Stromal cell of bone marrow (primary cell): ENCODE measurements around the gene CROCC2.
A peak's percentile ranks its signal among the peaks of the same experiment; 100 is the strongest.

Experiments used
- DNase-seq: peaks from one replicate; pipeline ENCODE4 v3.0.0-alpha.2; 2012; ENCODE audit warnings: low read depth

CROCC2 gene

DNA sequence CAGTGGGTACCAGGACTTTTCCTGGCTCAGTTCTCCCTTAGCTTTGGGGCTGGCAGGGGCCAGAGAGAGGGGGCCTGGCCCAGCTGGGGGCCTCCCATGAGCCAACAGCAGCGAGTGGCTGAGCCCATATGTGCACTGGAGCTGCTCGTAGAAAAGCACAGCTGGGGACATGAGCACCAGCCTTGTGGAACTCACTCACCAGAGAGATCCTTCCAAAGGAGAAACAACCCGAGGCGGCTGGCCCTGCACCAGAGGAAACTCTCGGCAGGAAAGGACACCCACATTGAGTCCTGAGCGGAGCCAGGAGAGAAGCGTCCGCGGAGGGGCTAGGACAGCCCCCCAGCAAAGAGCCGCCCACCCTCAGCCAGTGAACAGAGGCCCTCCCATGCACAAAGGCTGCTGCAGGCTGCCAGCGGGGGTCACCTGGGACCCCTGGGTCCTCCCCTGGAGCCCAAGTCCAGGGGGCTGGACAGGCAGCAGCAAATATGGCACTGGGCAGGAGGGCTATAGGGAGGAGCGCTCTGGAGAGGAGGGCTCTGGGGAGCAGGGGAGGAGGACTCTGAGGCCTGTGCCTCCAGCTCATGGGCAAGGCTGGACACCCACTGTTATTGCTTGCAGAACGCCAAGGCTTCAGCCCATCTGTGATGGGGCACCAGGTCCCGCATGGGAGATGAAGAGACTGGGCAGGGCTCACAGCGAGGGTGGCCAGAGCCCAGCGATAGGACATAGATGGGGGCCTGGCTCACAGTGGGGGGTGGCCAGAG is 50.2 kb downstream of the CROCC2 start:
- DNase-seq = no peak

GRCh38 chr2:240956935-240957655 is 51.0 kb downstream of the CROCC2 start:
- no peak for DNase-seq

GRCh38 chr2:240957656-240958365 is 51.7 kb downstream of the CROCC2 start:
- DNase-seq = no peak

DNA sequence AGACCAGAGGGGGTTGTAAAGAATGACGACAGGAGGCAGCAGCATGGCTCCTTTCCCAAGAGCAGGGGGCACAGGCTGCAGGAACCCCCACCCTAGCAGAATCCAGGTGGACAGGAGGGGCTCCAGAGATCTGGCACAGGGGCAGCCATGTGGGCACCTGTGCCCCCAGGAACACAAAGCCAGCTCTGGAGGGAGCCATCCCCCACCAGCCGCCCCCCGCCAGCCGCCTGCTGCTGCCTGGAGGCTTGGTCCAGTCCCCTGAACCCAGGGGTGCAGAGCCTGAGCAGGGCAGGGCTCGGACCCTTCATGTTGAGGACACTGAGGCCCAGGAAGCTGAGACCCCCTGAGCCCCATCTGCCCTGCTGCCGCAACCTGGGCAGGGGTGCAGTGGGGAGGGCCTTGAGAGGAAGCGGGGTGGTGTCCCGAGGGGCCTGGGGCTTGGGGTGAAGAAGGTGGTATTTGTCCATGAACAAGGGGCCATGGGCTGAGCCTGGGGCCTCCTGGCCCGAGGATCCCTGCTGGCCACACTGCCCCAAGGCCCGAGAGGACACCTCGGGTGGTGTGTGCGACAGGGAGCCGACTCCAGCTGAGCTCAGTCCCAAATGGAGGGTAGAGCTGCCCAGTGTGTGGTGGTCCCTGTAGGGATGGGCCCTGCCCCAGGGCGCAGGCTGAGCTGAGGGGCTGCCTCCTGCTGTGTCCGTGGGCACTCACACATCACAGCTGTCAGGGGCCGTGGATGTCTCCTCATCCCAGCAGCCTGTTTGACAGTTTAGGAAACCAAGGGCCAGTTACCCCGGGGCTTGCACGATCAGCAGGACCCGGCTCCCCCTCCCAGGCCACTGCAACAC is 52.5 kb downstream of the CROCC2 start:
- no peak for DNase-seq

- no peak for DNase-seq
Observed at GRCh38 chr2:240959214-240959940, 53.2 kb downstream of the CROCC2 start.

DNA sequence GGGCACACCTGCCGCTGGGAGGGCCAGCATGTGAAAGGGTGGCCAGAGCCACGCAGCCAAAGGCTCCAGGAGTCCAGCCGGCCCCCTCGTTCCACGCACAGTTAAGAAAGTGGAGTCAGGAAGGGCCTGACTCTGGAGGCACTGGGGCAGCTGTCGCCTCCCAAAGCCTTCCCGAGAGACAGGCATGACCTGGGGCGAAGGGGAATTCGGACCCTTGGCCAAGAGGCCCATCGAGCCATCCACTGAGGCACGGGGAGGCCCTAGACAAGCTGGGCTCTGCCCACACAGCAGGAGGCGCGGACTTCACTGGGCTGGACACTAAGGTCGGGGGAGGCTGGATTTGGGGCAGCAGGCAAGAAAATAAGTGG is 53.8 kb downstream of the CROCC2 start:
- DNase-seq = no peak

GRCh38 chr2:240960309-240960970 is 54.3 kb downstream of the CROCC2 start:
- peak; percentile 59 for DNase-seq

DNA sequence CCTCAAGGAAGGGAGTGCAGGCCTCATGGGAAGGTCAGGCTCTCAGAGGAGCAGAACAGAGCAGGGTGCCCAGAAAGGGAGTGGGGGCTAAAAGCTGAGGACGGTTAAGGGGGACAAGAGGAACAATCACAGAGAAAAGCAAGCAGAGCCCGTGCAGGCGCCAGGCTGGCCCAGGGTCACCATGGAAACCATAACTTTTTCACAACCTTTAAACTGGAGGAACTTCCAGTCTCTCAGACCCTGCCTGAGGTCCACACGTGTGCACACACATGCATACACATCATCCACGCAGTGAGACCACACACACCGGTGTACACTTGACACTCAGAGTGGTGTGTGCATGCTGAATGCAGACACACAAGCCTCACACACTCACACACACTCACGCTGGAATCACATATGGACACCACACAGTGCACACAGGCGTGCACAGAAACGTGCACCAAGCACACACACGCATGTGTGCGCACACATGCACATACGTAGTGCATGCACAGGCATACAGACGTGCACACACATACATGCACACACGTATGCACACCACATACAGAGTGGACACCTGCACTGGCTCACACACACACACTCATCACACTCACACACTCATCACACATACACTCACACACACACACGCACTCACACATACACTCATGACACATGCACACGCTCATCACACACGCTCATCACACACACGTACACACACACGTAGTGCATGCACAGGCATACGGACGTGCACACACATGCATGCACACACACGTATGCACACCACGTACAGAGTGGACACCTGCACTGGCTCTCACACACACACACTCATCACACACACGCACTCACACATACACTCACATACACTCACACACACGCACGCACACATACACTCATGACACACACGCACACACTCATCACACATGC is 55.1 kb downstream of the CROCC2 start:
- no peak for DNase-seq

DNA sequence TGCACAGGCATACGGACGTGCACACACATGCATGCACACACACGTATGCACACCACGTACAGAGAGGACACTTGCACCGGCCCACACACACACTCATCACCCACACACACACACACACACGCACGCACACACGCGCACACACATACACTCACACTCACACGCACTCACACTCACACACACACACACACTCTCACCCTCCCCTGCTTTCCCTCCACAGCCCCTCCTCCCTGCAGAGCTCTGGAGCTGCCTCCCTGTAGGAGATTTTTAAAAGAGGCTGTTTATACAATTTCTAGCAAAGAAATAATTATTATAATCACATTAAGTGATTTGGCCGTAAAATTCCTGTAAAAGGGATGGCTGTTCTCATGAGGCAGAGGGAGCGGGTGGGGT is 55.8 kb downstream of the CROCC2 start:
- no peak for DNase-seq

- peak; percentile 86 for DNase-seq
Observed at GRCh38 chr2:240962300-240963064, 56.3 kb downstream of the CROCC2 start.

- no peak for DNase-seq
Observed at GRCh38 chr2:240963065-240963867, 57.1 kb downstream of the CROCC2 start.

GRCh38 chr2:240963868-240964703 is 58.0 kb downstream of the CROCC2 start:
- no peak for DNase-seq

- no peak for DNase-seq
Observed at GRCh38 chr2:240964704-240965295, 58.7 kb downstream of the CROCC2 start.

GRCh38 chr2:240965296-240965904 is 59.3 kb downstream of the CROCC2 start:
- no peak for DNase-seq

- no peak for DNase-seq
Observed at GRCh38 chr2:240965905-240966456, 59.8 kb downstream of the CROCC2 start.

GRCh38 chr2:240966457-240966905 is 60.3 kb downstream of the CROCC2 start:
- no peak for DNase-seq
